H9 (cell line): ENCODE data around the gene LYPD4. TPM values are rescaled to one million over a fixed set of nuclear protein-coding genes. Genes with fewer than 3 reads are reported as not detected.

Experiments used
- DNase-seq: peaks from one replicate; pipeline ENCODE4 v3.0.0-alpha.2; 2017
- H2AFZ ChIP-seq: one replicate; pipeline ENCODE4 v1.6.1; 2013; ENCODE audit warnings: mild to moderate bottlenecking, low read length, control low read depth, moderate library complexity
- H2AK5ac ChIP-seq: 2 replicates; pipeline ENCODE4 v1.6.1; 2013; ENCODE audit warnings: low read length, control low read depth, mixed read lengths; ENCODE audit not compliant: insufficient read length
- H2BK120ac ChIP-seq: one replicate; pipeline ENCODE4 v1.6.1; 2013; ENCODE audit warnings: low read depth, mild to moderate bottlenecking, low read length, control low read depth, inconsistent platforms; ENCODE audit not compliant: poor library complexity, severe bottlenecking
- H2BK12ac ChIP-seq: 2 replicates; pipeline ENCODE4 v1.6.1; 2013; ENCODE audit warnings: low read length, control low read depth, mixed read lengths, low read depth; ENCODE audit not compliant: insufficient read length
- H2BK15ac ChIP-seq: 2 replicates; pipeline ENCODE4 v1.6.1; 2013; ENCODE audit warnings: low read depth, low read length, control low read depth
- H2BK20ac ChIP-seq: one replicate; pipeline ENCODE4 v1.6.1; 2013; ENCODE audit warnings: low read depth, mild to moderate bottlenecking, low read length, control low read depth, inconsistent platforms; ENCODE audit not compliant: poor library complexity, severe bottlenecking
- H2BK5ac ChIP-seq: 2 replicates; pipeline ENCODE4 v1.6.1; 2013; ENCODE audit warnings: low read length, control low read depth, mixed read lengths; ENCODE audit not compliant: insufficient read length
- H3K14ac ChIP-seq: 2 replicates; pipeline ENCODE4 v1.6.1; 2013; ENCODE audit warnings: low read length, control low read depth; ENCODE audit not compliant: insufficient read depth
- H3K18ac ChIP-seq: 2 replicates; pipeline ENCODE4 v1.6.1; 2013; ENCODE audit warnings: low read depth, mild to moderate bottlenecking, mixed read lengths, low read length, control low read depth; ENCODE audit not compliant: insufficient read length
- H3K23ac ChIP-seq: 2 replicates; pipeline ENCODE4 v1.6.1; 2013; ENCODE audit warnings: low read length, control low read depth, mixed read lengths, low read depth; ENCODE audit not compliant: insufficient read length
- H3K23me2 ChIP-seq: 2 replicates; pipeline ENCODE4 v1.6.1; 2013; ENCODE audit warnings: low read depth, mild to moderate bottlenecking, mixed read lengths, low read length, control low read depth; ENCODE audit not compliant: insufficient read length, poor library complexity, severe bottlenecking
- H3K27ac ChIP-seq: 2 replicates; pipeline ENCODE4 v1.5.1; 2013; ENCODE audit warnings: low read length, control low read depth, mixed read lengths, low read depth; ENCODE audit not compliant: insufficient read length
- H3K27me3 ChIP-seq: 2 replicates; pipeline ENCODE4 v1.6.1; 2013; ENCODE audit warnings: low read length, control low read depth, inconsistent platforms; ENCODE audit not compliant: insufficient read depth
- H3K4ac ChIP-seq: 2 replicates; pipeline ENCODE4 v1.6.1; 2013; ENCODE audit warnings: low read depth, mild to moderate bottlenecking, control low read depth, inconsistent platforms, low read length, moderate library complexity
- H3K4me1 ChIP-seq: 2 replicates; pipeline ENCODE4 v1.6.1; 2013; ENCODE audit warnings: low read length, control low read depth, inconsistent platforms; ENCODE audit not compliant: insufficient read depth
- H3K4me2 ChIP-seq: 2 replicates; pipeline ENCODE4 v1.6.1; 2013; ENCODE audit warnings: low read length, control low read depth, mixed read lengths; ENCODE audit not compliant: insufficient read length, insufficient read depth
- H3K56ac ChIP-seq: 2 replicates; pipeline ENCODE4 v1.6.1; 2013; ENCODE audit warnings: low read depth, mild to moderate bottlenecking, mixed read lengths, low read length, control low read depth; ENCODE audit not compliant: insufficient read length
- H3K79me1 ChIP-seq: 2 replicates; pipeline ENCODE4 v1.6.1; 2013; ENCODE audit warnings: low read depth, mild to moderate bottlenecking, moderate library complexity, low read length, control low read depth, inconsistent platforms; ENCODE audit not compliant: insufficient read depth, poor library complexity, severe bottlenecking
- H3K79me2 ChIP-seq: 2 replicates; pipeline ENCODE4 v1.6.1; 2013; ENCODE audit warnings: low read length, control low read depth, inconsistent platforms; ENCODE audit not compliant: insufficient read depth
- H3K9ac ChIP-seq: 2 replicates; pipeline ENCODE4 v1.6.1; 2013; ENCODE audit warnings: low read length, control low read depth, mixed read lengths; ENCODE audit not compliant: insufficient read length; ENCODE audit errors: extremely low read depth
- H3K9me3 ChIP-seq: one replicate; pipeline ENCODE4 v1.6.1; 2013; ENCODE audit warnings: low read depth, low read length, inconsistent platforms; ENCODE audit not compliant: control insufficient read depth
- H3T11ph ChIP-seq: one replicate; pipeline ENCODE4 v1.6.1; 2013; ENCODE audit warnings: mild to moderate bottlenecking, low read length, control low read depth, inconsistent platforms
- H4K20me1 ChIP-seq: one replicate; pipeline ENCODE4 v1.6.1; 2013; ENCODE audit not compliant: control insufficient read depth, insufficient read length, insufficient read depth
- H4K5ac ChIP-seq: 2 replicates; pipeline ENCODE4 v1.6.1; 2013; ENCODE audit warnings: low read depth, mild to moderate bottlenecking, mixed read lengths, low read length, control low read depth; ENCODE audit not compliant: insufficient read length
- H4K8ac ChIP-seq: replicated peaks from 2 replicates; pipeline ENCODE4 v1.6.1; 2013; ENCODE audit warnings: low read length, control low read depth, mixed read lengths, low read depth; ENCODE audit not compliant: insufficient read length
- H4K91ac ChIP-seq: 2 replicates; pipeline ENCODE4 v1.6.1; 2013; ENCODE audit warnings: low read depth, mild to moderate bottlenecking, moderate library complexity, mixed read lengths, low read length, control low read depth; ENCODE audit not compliant: insufficient read length
- H3K27ac Mint-ChIP-seq, 3 experiments: 2 replicates in 2 of 3; 3 replicates in 1 of 3; pipeline ENCODE4 v1.8.0; 2020 to 2021; ENCODE audit warnings: mixed read lengths in 3 of 3, mild to moderate bottlenecking in 1 of 3, moderate library complexity in 1 of 3
- H3K27me3 Mint-ChIP-seq: 2 replicates; pipeline ENCODE4 v1.8.0; 2021; ENCODE audit warnings: low read depth, mild to moderate bottlenecking, moderate library complexity, mixed read lengths
- H3K36me3 Mint-ChIP-seq, 3 experiments: 2 replicates in 2 of 3; 3 replicates in 1 of 3; pipeline ENCODE4 v1.8.0; 2020 to 2021; ENCODE audit warnings: low read depth in 3 of 3, mixed read lengths in 3 of 3; ENCODE audit not compliant: insufficient read depth in 1 of 3
- H3K4me1 Mint-ChIP-seq, 2 experiments: 2 replicates each; pipeline ENCODE4 v1.8.0; 2020; ENCODE audit warnings: mixed read lengths in 2 of 2
- H3K4me3 Mint-ChIP-seq, 2 experiments: 2 replicates in 1 of 2; 3 replicates in 1 of 2; pipeline ENCODE4 v1.8.0; 2020 to 2021; ENCODE audit warnings: mild to moderate bottlenecking in 2 of 2, mixed read lengths in 2 of 2, moderate library complexity in 1 of 2
- H3K9me3 Mint-ChIP-seq, 2 experiments: 2 replicates in 1 of 2; 3 replicates in 1 of 2; pipeline ENCODE4 v1.8.0; 2020; ENCODE audit warnings: mild to moderate bottlenecking in 2 of 2, mixed read lengths in 2 of 2, moderate library complexity in 1 of 2
- WGBS: extraction: QIAGEN DNeasy Blood & Tissue Kit; methylation state at CpG from one replicate; pipeline ENCODE4 v1.1.7; 2013; ENCODE audit warnings: missing lambda C conversion rate, low lambda C conversion rate, mixed read lengths; ENCODE audit not compliant: insufficient read length; ENCODE audit errors: extremely low coverage; 5-methylcytosine and 5-hydroxymethylcytosine counted together
- total RNA-seq: library from RNA; stranded (reverse); gene quantifications from 2 replicates; pipeline ENCODE4 v1.2.1, GENCODE V29; 2021
- TF ChIP-seq, protein P1 (sequence below): fragments of 200-600 bp; sonication (generic); conservative IDR thresholded peaks from 3 replicates; pipeline ENCODE4 v1.8.0; 2021; ENCODE audit warnings: antibody characterized with exemption, mild to moderate bottlenecking

Gene LYPD4
- total RNA-seq, 1 experiment from 2014 or later, result not detected

GRCh38 chr19:41847351-41848105, 3.0 kb upstream of the LYPD4 start:
- no CpG with 5 or more reads among the region's 19 CpGs for WGBS
- H3K18ac ChIP-seq, result no peak overlapping the region
- H3K56ac ChIP-seq, result no peak overlapping the region
- H4K20me1 ChIP-seq, result no peaks in the 10 kb centered on the region
- H3K27ac Mint-ChIP-seq, result no peak overlapping the region; a peak in 1 of 7 replicates
- H3K9me3 ChIP-seq, result no peaks in the 10 kb centered on the region
- H3K36me3 Mint-ChIP-seq, result peaks cover 0 to 6% (median 0%) of the 10 kb centered on the region in 3 experiments; a peak in 2 of 7 replicates
- H2BK5ac ChIP-seq, result no peak overlapping the region
- H2AK5ac ChIP-seq, result no peak overlapping the region
- no peak overlapping the region for H3K4ac ChIP-seq
- no peaks in the 10 kb centered on the region; the same call in 1 of the 2 replicates for H3K4me1 ChIP-seq
- H4K91ac ChIP-seq, result no peak overlapping the region
- no peak overlapping the region for H3K27ac ChIP-seq
- no peak overlapping the region for H2BK12ac ChIP-seq
- no peak overlapping the region for H3K4me2 ChIP-seq
- no peak overlapping the region for H2BK120ac ChIP-seq
- no peak overlapping the region for H3K4me3 Mint-ChIP-seq
- peaks cover 9 to 53% of the 10 kb centered on the region in 2 experiments; a peak in 4 of 5 replicates for H3K9me3 Mint-ChIP-seq
- H2AFZ ChIP-seq, result no peak overlapping the region
- no peak for DNase-seq
- no peak overlapping the region for H3K14ac ChIP-seq
- H3K23ac ChIP-seq, result no peak overlapping the region
- H4K5ac ChIP-seq, result no peak overlapping the region
- no peaks in the 10 kb centered on the region for H3K79me1 ChIP-seq
- H2BK20ac ChIP-seq, result no peak overlapping the region
- H3T11ph ChIP-seq, result no peak overlapping the region
- no peaks in the 10 kb centered on the region for H3K79me2 ChIP-seq
- H3K27me3 Mint-ChIP-seq, result peaks cover 29% of the 10 kb centered on the region
- no peak overlapping the region for H2BK15ac ChIP-seq
- H3K4me1 Mint-ChIP-seq, result peaks cover 0 to 3% of the 10 kb centered on the region in 2 experiments; a peak in 2 of 4 replicates
- no peak overlapping the region for H4K8ac ChIP-seq
- no peaks in the 10 kb centered on the region for H3K23me2 ChIP-seq
- no peak overlapping the region for H3K9ac ChIP-seq
- no peaks in the 10 kb centered on the region for H3K27me3 ChIP-seq
- TF ChIP-seq, protein P1, sequence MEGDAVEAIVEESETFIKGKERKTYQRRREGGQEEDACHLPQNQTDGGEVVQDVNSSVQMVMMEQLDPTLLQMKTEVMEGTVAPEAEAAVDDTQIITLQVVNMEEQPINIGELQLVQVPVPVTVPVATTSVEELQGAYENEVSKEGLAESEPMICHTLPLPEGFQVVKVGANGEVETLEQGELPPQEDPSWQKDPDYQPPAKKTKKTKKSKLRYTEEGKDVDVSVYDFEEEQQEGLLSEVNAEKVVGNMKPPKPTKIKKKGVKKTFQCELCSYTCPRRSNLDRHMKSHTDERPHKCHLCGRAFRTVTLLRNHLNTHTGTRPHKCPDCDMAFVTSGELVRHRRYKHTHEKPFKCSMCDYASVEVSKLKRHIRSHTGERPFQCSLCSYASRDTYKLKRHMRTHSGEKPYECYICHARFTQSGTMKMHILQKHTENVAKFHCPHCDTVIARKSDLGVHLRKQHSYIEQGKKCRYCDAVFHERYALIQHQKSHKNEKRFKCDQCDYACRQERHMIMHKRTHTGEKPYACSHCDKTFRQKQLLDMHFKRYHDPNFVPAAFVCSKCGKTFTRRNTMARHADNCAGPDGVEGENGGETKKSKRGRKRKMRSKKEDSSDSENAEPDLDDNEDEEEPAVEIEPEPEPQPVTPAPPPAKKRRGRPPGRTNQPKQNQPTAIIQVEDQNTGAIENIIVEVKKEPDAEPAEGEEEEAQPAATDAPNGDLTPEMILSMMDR, result no peak
